GM12801 (cell line): ENCODE results near the gene BSG.

Experiments
- CTCF ChIP-seq: IDR thresholded peaks from one replicate; pipeline ENCODE4 v1.5.1; 2011; ENCODE audit warnings: control low read depth; ENCODE audit not compliant: insufficient read length; ENCODE audit errors: extremely low read depth

The BSG gene

GRCh38 chr19:536031-536880 is 36.1 kb upstream of the BSG start:
- no peak for TF ChIP-seq CTCF

GRCh38 chr19:536881-537404 is 35.5 kb upstream of the BSG start:
- TF ChIP-seq CTCF, result no peak

- TF ChIP-seq CTCF, result no peak
These were observed 33.6 kb upstream of the BSG start for GRCh38 chr19:538641-539428.

- TF ChIP-seq CTCF, result no peak
These were observed 32.9 kb upstream of the BSG start for GRCh38 chr19:539429-540030.

GRCh38 chr19:540867-541637 is 31.3 kb upstream of the BSG start:
- TF ChIP-seq CTCF, result no peak

GRCh38 chr19:541699-542098 is 30.7 kb upstream of the BSG start:
- no peak for TF ChIP-seq CTCF
